Prostate gland (tissue), 2 donors: Measurements from ENCODE around the gene SKOR1. TPM values are rescaled to one million over a fixed set of nuclear protein-coding genes. Genes with fewer than 3 reads are reported as not detected.

ENCODE experiments used
- DNase-seq: peaks from one replicate; pipeline ENCODE4 v3.0.0-alpha.2; 2019; ENCODE audit warnings: low spot score
- H3K27ac ChIP-seq, 2 donors: fragments of 200-600 bp; sonication (generic); 2 replicates each; pipeline ENCODE4 v1.5.1; 2017 to 2019
- H3K27me3 ChIP-seq: fragments of 200-600 bp; sonication (generic); replicated peaks from 2 replicates; pipeline ENCODE4 v1.5.1; 2019; ENCODE audit not compliant: insufficient read depth
- H3K36me3 ChIP-seq, 2 donors: fragments of 200-600 bp; sonication (generic); 1 replicate in 1 of 2; 2 replicates in 1 of 2; pipeline versions ENCODE4 v1.5.1 to v1.8.1; 2017 to 2019
- H3K4me1 ChIP-seq: fragments of 200-600 bp; sonication (generic); replicated peaks from 2 replicates; pipeline ENCODE4 v1.5.1; 2019
- H3K4me3 ChIP-seq, 2 donors: fragments of 200-600 bp; sonication (generic); 2 replicates each; pipeline ENCODE4 v1.5.1; 2017 to 2019
- H3K9me3 ChIP-seq: fragments of 200-600 bp; sonication (generic); 2 replicates; pipeline ENCODE4 v1.5.1; 2017
- POLR2A ChIP-seq: fragments of 450-650 bp; IDR thresholded peaks from one replicate; pipeline ENCODE4 v1.6.1; 2016; ENCODE audit warnings: antibody characterized with exemption, mild to moderate bottlenecking
- POLR2AphosphoS5 ChIP-seq: sonication (generic); formaldehyde crosslinking; IDR thresholded peaks from one replicate; pipeline ENCODE4 v1.6.1; 2017; ENCODE audit warnings: antibody characterized with exemption
- WGBS: methylation state at CpG from one replicate; pipeline ENCODE4 v1.1.5; 2018; 5-methylcytosine and 5-hydroxymethylcytosine counted together
- intact Hi-C: fragments of 100-400 bp; cut with DNase I; formaldehyde crosslinking; loops from one replicate; pipeline ENCODE4 v1.14.2; 2022
- total RNA-seq, 2 donors: library from RNA; depleted of rRNA; stranded (reverse); fragments of >200 nt; gene quantifications; one replicate each; pipeline ENCODE4 v1.1.0, GENCODE V29; 2016
- TF ChIP-seq, protein P1 (sequence below), 4 experiments: fragments of 200-600 bp in 2 of 4; fragments of 450-650 bp in 2 of 4; sonication (generic) in 2 of 4; IDR thresholded peaks; 1 replicate in 3 of 4; 2 replicates in 1 of 4; pipeline ENCODE4 v1.5.1; 2016 to 2019; ENCODE audit warnings: antibody characterized with exemption in 4 of 4, mild to moderate bottlenecking in 2 of 4, moderate library complexity in 2 of 4

SKOR1 gene
- total RNA-seq, 2 donors from 2014 or later, result 0.59 to 1.7 TPM

- Histone ChIP-seq H3K36me3 (peaks cover 0 to 4% of the 10 kb centered on the region in 2 donors), H3K4me1 (no peaks in the 10 kb centered on the region), H3K9me3 (no peaks in the 10 kb centered on the region), H3K4me3 (no peak overlapping the region), H3K27ac (no peak overlapping the region), H3K27me3 (no peaks in the 10 kb centered on the region)
- TF ChIP-seq POLR2A, result no peak
- no peak for TF ChIP-seq POLR2AphosphoS5
- TF ChIP-seq, protein P1, sequence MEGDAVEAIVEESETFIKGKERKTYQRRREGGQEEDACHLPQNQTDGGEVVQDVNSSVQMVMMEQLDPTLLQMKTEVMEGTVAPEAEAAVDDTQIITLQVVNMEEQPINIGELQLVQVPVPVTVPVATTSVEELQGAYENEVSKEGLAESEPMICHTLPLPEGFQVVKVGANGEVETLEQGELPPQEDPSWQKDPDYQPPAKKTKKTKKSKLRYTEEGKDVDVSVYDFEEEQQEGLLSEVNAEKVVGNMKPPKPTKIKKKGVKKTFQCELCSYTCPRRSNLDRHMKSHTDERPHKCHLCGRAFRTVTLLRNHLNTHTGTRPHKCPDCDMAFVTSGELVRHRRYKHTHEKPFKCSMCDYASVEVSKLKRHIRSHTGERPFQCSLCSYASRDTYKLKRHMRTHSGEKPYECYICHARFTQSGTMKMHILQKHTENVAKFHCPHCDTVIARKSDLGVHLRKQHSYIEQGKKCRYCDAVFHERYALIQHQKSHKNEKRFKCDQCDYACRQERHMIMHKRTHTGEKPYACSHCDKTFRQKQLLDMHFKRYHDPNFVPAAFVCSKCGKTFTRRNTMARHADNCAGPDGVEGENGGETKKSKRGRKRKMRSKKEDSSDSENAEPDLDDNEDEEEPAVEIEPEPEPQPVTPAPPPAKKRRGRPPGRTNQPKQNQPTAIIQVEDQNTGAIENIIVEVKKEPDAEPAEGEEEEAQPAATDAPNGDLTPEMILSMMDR (IDR thresholded peaks at IDR 0.05), result no peak
- no peak for DNase-seq
- intact Hi-C loops, result no loop called here
- 92% methylated on average over 18 of the region's 18 CpGs for WGBS
Measured at GRCh38 chr15:67806536-67806935, 18.8 kb upstream of the SKOR1 start.

GRCh38 chr15:67807141-67807540, 18.2 kb upstream of the SKOR1 start:
- 97% methylated on average over 4 of the region's 5 CpGs for WGBS
- TF ChIP-seq, protein P1 (IDR thresholded peaks at IDR 0.05), result no peak
- TF ChIP-seq POLR2A (no peak), POLR2AphosphoS5 (no peak)
- Histone ChIP-seq H3K36me3 (peaks cover 0 to 4% of the 10 kb centered on the region in 2 donors), H3K4me3 (no peak overlapping the region), H3K27me3 (no peaks in the 10 kb centered on the region), H3K27ac (no peak overlapping the region), H3K4me1 (no peaks in the 10 kb centered on the region), H3K9me3 (no peaks in the 10 kb centered on the region)
- intact Hi-C loops, result no loop called here
- no peak for DNase-seq

DNA sequence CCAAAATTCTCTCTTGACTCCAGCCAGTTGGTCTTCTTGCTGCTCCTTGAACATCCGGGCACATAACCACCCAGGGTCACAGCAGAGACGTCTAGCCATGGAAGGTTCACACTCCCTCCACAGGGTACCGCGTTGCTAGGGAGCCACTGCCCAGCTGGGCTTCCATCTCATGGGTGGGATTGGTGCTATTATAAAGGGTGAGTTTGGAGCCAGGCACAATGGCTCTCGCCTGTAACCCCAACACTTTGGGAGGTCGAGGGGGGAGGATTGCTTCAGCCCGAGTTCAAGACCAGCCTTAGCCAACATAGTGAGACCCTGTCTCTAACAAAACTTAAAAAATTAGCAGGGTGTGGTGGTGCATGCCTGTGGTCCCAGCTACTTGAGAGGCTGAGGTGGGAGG, 17.5 kb upstream of the SKOR1 start:
- no peaks in the 10 kb centered on the region for H3K27me3 ChIP-seq
- H3K9me3 ChIP-seq, result no peaks in the 10 kb centered on the region
- H3K27ac ChIP-seq, result no peak overlapping the region
- no peaks in the 10 kb centered on the region for H3K4me1 ChIP-seq
- no peak for DNase-seq
- peaks cover 0 to 4% of the 10 kb centered on the region in 2 donors for H3K36me3 ChIP-seq
- intact Hi-C loops, result no loop called here
- 97% methylated on average over 7 of the region's 7 CpGs for WGBS
- TF ChIP-seq POLR2AphosphoS5, result no peak
- H3K4me3 ChIP-seq, result no peak overlapping the region

GRCh38 chr15:67808821-67809220, 16.5 kb upstream of the SKOR1 start:
- intact Hi-C loops, result no loop called here
- Histone ChIP-seq H3K27me3 (no peaks in the 10 kb centered on the region), H3K9me3 (no peaks in the 10 kb centered on the region), H3K4me3 (no peak overlapping the region), H3K27ac (no peak overlapping the region), H3K4me1 (no peaks in the 10 kb centered on the region), H3K36me3 (peaks cover 0 to 4% of the 10 kb centered on the region in 2 donors)
- WGBS, result 94% methylated on average over 7 of the region's 7 CpGs
- no peak for DNase-seq
- no peak for TF ChIP-seq POLR2AphosphoS5
- TF ChIP-seq, protein P1 (IDR thresholded peaks at IDR 0.05), result no peak
- no peak for TF ChIP-seq POLR2A

DNA sequence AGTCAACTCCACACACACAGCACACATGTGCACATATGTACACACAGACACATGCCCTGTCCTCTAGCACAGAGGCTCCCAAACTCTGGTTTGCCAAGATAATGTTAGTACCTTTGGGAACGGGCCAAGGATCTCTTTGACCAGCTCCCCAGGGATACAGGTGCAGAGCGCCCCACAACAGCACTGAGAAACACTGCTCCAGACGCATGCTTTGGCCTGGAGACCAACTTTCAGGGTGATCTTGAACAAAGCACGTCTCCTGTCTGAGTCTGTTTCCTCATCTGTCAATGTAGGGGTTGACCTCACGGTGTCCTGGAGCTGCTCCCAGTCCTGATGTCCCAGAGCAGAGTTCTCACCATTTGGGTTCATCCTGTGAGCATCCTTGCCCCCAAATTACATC, 15.9 kb upstream of the SKOR1 start:
- no peak for DNase-seq

More for the DNA sequence above, 15.9 kb upstream of the SKOR1 start:
- Histone ChIP-seq H3K9me3 (no peaks in the 10 kb centered on the region), H3K27me3 (no peaks in the 10 kb centered on the region), H3K4me3 (no peak overlapping the region), H3K27ac (no peak overlapping the region), H3K4me1 (no peaks in the 10 kb centered on the region), H3K36me3 (peaks cover 0 to 4% of the 10 kb centered on the region in 2 donors)
- TF ChIP-seq POLR2AphosphoS5, result no peak
- TF ChIP-seq POLR2A, result no peak
- TF ChIP-seq, protein P1 (IDR thresholded peaks at IDR 0.05), result no peak
- 98% methylated on average over 5 of the region's 5 CpGs for WGBS
- intact Hi-C loops, result no loop called here
